HG03469 (cell line): ENCODE measurements around the gene KIF26B.

Source experiments
- ATAC-seq: cut with Tn5 transposase; IDR thresholded peaks from one replicate; pipeline ENCODE4 v1.9.1; 2021; ENCODE audit warnings: mild to moderate bottlenecking, moderate library complexity, moderate number of reproducible peaks; ENCODE audit not compliant: unreplicated experiment

KIF26B gene

DNA sequence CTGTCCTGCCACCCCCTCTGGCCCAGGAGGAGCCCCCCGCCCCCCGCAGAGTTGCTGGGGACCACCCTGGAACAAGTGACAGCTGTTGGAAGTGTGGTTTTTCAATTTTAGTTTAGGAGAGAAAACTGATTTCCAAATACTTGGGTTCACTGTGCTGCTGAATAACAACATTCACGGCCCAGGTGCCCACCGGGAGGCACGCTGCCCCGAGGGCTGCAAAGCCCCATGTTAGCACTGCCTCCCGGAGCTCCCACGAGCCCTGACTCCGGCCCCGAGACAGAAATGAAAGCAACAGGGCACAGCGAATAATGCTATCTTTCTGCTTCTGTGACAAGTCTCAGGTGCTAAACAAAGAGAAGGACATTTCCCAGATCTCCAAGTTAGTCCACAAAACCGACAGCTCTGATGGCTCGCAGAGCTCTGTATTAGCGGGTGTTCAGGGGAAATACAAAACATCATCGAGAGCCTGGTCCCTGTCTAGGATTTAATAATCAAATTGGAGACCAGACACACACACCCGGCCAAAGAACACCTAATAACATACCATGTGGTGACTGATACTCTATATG is 451.5 kb downstream of the KIF26B start:
- no peak for ATAC-seq

DNA sequence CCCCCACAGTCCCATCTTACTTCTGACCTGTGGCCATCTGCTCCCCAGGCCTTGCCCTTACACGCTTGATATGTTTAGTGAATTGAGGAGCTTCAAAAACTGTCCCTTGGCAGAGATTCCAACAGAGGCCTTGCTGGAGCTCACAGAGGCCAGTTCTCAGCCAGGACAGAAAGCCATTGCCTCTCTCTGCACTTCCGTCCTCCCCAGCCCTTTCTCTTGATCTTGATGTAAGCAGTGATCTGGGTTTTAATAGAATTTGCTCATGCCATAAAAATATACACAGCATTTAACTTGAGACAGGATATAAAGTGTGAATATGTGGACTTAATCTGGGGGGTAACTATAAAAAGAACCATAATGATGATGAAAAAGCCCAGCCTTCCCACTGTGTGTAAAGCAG is 453.5 kb downstream of the KIF26B start:
- ATAC-seq, result no peak

DNA sequence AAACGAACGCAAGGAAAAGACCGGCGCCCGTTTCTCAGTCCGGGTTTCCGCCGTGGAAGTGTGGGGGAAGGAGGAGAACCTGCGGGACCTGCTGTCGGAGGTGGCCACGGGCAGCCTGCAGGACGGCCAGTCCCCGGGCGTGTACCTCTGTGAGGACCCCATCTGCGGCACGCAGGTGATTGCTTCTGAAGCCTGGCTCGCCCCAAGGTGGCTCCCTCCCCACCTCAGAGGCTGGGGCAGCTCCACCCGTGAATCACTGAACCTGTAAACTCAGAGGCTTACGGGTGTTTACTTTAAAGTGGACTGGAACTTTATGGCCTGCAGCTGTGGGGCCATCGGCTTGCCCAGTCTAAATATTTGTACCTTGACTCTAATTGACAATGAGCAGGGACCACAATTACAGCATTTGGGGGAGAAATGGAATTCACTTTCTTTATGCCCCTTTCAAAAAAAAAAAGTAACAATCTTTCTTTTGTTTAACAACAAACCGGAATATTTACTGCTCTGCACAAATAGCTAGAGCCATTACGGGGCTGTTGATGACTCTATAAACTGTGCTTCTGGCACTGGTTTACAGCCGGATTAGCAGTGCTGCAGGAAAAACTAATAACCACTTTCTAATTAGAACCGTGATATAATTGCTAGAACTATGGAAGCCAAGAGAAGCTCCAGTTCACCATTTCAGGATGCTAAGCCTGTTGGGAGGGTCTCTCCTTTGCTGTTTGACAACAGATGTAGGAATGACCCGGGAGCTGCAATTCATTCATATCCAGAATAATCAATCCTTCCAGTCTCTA is 454.8 kb downstream of the KIF26B start:
- no peak for ATAC-seq

DNA sequence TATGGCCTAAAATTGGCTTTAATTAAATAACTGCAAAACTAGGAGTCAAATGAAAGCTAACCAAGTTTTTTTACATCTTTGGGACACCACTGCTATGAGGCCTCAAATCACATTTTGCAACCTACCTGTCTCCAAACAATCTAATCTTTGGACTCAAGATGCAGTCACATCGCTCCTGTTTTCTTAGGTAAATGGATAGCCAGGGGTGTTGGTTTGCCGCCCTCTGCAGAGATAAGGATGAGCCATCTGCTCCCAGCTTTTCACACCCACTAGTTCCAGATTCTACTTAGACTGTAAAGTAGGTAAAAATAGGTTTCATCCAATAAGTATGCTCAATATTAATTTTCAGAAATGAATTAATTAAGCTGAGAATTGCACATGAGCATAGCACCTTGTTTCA is 456.5 kb downstream of the KIF26B start:
- ATAC-seq, result no peak

DNA sequence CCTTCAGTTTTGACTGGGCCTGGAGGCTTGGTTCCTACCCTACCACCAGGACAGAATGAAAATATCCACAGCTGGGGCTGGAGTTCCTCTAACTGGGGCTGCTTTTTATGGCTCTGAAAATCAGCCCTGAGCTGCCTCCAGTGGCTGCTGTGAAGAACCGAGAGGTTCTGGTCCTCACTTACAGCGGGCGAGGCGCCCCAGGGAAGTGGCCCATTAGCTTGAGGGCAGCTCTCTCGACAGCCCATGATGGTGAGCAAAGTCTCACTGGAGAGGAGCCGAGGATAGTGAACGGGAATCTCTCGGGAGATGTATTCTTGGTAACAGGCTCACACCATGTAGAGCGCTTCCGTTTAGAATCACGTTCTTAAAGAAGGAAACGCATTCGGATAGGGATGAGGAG is 459.7 kb downstream of the KIF26B start:
- no peak for ATAC-seq

DNA sequence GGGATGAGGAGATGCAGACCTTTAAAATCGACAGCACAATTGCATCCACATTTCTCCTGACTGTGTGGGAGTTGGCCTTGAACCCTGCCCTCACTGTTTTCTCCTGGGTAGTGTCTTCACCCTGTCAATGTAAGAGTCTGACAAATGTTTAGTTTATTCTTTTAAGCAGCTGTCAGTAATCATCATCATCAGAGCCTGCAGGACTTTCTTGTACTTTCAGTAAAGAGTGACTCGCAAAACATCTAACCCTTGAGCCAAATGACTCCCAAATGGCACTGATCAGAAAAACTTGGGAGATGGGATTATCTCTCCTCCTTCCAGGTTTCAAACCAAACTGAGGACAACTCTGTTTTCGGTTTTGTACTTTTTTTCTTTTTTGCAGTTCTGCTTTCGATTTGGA is 460.2 kb downstream of the KIF26B start:
- ATAC-seq, result no peak

DNA sequence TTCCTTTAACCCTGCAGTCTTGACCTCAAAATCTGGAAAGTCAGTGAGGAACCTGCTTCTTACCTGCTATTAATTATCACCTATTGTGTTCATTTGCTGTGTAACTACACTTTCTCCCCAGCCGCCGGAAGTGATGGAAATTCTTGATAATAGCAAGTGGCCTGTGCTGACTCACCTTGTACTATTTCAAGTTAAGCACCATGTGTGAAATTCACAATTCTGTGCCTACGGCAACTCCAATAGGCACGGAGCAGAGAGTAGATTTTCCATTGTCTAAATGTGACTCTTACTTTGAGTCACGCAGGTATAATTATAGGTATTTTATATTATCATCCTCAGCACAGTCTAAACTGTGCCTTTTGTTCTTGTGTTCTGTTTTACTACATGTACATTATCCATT is 466.8 kb downstream of the KIF26B start:
- no peak for ATAC-seq

DNA sequence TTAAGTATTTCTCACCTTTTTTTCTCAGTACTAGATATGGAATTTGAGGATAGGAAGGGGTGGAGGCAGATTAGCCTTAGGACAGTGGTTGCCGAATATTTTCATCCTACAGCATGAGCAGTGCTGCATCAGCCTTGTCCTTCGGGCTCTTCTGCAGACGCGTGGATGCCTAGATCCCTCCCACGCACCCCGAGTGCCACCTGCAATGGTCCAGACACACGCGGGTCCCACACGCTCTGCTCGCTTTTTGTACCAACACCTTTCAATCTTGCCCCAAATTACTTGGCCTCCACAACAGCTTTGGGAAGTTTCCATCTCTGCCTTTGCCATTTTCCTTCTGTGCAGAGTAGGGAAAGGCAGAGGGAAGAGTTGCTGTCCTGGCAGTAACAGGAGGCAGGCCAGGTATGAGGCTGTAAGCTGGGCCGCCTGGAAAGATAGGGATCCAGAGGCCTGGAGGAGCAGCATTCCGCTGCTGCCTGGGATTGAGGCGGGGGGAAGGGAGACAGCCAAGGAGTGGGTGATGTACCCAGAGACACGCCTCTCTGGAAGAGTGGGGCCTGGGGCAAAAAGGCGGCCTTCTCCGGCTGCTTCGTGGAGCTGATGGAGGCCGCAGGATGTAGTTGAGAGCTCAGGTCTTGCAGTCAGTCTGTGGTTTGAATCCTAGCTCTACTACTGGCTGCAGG is 467.7 kb downstream of the KIF26B start:
- no peak for ATAC-seq

DNA sequence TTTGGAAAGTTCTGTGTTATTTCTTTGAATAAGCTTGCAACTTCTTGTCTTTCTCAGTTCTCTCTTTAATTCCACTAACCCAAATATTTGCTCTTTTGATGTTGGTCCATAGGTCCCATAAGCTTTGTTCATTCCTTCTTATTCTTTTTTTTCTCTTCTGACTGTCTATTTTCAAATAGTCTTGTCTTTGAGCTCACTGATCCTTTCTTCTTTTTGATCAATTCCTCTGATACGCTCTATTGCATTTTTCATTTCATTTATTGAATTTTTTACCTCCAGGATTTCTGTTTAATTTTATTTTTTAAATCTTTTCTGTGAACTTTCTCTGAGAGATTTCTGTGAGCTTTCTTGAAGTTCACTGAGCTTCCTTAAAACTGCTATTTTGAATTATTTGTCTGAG is 486.6 kb downstream of the KIF26B start:
- no peak for ATAC-seq

DNA sequence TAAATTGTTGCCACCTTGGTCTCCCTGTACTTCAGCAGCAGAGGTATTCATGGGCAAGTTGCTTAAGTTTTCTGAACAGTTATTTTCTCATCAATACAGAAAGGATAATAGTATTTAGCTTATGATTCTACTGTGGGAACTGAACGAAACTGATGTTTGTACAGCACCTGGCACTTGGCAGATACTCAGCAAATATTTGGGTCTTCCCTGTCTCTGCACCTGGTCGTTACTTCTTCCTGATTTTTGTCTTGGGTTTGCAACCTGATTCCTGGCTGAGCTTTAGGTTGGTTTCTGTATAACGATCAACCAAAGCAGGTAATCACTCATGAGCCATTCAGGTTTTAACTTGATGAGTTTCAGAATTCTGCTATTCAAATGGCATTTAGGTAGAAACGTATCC is 490.6 kb downstream of the KIF26B start:
- ATAC-seq, result peak; percentile 10

DNA sequence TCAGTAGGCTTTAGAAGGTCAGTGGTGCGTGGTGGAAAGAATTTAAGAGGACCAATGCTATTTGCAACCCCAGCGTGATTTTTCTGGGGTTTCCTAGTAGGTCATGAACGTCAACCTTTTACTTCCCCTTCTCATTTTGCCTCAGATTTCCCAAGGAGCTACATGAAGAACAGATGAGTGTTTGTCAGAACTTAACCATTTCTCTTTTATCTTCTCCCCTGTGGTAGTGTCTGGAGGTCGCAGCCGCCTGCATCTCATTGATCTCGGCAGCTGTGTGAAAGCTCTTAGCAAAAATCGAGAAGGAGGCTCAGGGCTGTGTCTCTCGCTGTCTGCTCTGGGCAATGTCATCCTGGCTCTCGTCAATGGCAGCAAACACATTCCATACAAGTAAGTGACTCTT is 491.1 kb downstream of the KIF26B start:
- ATAC-seq, result peak; percentile 38

DNA sequence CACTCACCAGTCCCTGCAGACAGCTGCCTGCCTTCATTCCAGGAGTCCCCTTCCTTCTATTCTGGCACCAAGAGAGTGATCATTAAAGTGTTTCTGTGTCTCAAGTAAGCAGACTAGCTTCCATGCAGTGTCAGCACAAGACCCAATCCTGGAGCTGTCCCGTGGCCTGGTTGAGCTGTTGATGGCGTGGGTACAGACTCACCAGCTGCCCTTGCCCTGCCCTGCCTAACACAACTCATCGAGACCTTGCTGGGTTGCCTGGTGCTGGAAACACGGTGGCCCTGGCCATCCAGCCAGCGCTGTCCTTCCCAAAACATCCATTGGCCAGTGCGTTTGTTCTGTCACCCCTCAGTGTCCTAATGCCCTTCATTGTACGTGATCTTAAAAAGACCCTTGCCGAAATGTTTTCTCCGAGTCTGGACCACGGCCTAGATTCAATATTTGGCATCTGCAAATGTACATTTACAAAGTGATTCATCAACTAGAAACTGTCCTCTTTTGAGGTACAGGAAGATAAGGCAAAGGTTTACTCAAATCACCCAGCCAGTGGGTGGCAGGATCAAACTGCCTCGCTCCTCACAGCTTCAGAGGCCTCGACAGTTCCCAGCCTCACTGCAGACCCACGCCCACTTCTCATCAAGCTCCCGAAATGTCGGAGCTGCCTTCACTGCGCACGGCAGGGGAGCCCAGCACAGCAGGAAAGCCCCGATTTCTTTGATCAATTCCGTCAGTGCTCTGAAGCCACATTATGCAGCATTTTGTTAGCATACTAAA is 494.2 kb downstream of the KIF26B start:
- no peak for ATAC-seq

DNA sequence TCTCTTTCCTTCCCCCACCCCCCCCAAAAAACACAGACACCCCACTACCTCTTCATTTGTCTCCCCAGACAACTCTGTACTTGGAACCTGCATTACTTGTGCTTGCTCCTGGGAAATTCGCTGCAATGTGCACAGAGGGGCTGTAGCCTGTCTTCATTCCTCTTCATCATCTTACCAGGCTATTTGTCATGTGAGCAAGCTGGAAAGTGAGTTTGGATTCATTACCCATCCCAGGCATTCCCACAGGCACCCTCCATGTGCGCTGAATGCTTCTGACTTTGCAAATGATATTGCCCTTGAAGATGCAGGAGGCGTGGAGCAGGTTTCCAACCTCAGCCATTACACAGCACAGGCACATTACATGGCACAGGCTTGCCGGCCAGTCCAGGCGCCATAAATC is 494.9 kb downstream of the KIF26B start:
- no peak for ATAC-seq

DNA sequence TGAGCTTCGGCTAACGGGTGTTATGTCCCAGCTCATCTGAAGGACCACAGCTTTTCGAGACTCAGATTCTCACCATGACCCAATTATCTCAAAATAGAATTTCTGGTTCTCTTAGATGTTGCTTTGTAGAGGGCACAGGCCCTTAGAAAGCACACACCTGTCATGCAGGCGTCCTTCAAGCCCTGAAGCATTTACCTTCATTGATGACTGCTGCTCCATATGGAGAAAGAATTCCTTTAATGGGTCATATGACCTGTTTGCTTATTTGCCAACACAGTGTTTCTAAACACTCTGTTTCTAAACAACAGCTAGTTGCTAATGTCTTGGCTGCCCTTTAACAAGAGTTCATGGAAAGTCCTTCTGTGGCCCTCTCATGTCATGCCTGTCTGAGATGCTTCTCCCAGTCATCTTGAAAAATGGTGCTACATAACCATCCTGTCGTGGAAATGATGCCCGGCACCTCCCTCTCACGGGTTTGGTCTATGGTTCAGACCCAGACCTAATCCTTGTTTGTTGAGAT is 495.7 kb downstream of the KIF26B start:
- ATAC-seq, result no peak

DNA sequence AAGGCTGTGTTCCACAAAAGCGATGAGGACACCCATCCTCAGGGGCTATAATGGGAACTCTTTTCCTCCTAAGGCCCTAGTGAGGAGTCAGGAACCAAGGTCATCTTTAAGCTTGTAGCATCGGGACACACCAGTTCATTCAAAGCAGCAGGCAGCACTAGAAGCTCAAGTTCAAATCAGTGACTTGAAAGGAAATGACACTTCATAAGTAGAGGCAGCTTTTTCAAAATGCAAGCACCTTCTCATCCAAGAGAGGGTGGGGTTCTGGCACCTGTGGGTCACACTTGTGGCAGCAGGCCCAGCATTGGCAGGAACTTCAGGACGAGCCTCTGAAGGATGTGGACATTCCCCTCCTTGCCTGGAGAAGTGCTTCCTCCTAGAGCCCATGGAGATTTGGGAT is 496.3 kb downstream of the KIF26B start:
- no peak for ATAC-seq

DNA sequence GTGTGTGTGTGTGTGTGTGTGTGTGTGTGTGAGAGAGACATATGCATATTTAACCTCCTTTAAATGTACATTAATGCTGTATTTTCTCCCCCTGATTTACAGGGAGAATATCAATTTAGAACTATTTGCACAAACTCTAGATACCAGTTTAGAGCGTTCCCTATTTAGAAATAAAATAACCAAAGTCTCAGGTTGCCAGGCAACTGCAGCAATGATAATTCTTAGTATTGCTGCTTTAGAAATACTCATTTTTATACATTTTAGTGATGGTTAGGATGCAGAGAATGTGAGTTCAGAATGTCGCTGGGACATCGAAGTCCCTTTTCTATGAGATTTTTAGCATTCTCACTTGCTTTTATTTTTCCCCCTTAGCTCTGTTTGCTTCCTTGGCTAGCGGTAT is 497.3 kb downstream of the KIF26B start:
- ATAC-seq, result no peak

DNA sequence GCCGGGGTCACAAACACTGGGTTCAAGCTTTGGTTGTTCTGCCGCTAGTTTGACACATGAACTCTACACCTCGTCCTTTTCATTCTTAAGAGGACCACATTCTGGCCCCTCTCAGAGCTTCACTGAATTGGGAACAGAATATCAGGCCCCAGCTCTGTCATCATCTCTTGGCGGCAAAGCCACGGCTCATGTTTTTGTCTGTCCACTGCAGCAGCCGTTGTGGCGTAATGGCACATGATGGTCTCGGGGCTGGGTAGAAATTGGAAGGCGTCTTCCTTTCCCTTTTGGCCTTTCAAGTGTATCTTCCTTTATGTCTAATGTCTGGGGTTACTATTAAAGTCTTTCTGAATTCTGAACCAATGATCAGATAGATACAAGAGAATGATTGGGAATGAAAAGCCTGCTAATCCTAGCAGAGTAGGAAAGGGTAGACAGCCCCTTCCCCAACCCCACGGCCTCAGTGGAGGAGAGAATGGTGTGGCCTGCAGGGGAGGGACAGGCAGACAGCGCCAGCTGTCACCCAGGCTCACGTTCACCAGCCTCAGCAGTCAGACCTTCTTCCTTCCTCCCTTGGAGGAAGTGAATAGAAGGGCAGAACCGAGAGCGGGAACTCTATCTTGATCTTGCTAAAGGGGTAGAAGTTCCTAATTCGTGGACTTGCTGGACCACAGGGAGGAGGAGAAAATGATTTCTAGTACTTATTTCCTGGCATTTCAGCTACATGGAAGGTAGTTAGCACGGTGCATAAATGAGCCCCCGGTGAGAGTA is 498.1 kb downstream of the KIF26B start:
- ATAC-seq, result no peak

DNA sequence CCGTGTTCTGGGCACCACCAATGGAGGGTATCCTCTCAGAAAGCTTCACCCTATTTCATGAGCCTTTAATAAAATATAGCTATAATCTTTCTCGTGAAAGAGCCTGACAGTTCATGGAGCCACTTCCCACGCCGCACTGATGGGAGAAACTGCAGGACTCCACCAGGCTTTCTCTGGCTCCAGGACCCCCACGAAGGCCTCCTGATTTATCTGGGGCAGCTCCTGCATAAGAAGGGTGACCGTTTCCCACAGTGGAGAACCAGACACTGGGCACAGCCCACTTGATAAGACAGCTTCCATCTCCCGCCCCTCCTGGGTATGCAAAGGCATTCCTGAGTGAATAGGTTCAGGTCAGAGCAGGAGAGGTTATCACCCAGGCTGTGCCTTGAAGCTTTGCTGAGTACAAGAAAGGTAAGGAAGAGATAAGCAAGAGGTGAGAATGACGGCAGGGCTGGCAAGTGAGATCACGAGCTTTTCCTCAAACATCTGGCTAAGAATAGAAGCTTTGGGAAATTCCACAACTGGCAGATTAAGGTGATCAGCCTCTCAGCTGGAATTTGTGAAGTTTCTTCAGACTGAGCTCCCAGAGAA is 499.8 kb downstream of the KIF26B start:
- ATAC-seq, result no peak

DNA sequence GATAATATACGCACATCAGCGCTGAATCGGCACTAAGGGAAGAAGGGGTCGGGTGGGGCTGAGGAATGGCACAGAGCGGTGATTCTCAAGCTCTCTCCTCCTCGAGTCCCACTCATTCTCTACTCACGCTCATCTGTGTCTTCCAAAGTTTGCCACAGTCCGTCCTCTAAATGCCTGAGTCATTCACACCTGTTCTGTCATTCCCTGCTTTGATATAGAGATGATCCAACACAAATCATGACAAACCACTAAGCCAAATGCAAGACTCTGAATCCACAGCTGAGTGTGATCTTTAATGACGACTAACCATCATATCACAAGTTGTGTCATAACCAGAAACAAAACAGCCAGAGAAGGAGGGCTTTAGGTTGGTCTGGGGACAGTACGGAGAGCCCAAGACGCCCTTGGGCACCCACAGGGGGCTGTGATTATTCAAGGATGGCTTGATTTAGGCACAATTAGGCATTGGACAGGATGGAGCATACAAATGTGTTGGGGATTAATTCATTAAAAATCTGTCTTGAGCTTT is 501.5 kb downstream of the KIF26B start:
- no peak for ATAC-seq

DNA sequence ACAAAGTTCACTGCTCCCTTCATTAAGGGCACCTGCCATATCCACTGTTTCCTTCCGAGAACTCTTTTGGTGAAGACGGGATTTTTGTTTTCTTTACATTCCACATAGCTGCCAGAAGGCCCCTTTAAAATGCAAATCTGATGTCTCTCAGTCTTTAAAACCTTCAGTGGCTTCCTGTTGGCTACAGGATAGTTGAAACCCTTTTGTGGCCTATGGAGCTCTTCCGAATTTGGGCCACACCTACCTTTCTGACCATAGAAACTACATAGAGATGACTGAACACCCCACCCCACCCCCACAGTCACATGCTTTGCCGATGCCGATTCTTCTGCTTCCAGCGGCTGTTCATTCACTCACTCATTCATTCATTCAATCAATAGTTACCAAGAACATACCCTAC is 502.6 kb downstream of the KIF26B start:
- ATAC-seq, result no peak
